SHP77 (cell line): Measurements from ENCODE around the gene OR1F1.
"Not testable (repeated sequence)": the region's sequence is repeated elsewhere in the genome, so short reads cannot be mapped to it uniquely, and the experiment has no call there.

Experiments
- DNase-seq, 2 experiments: peaks; one replicate each; lab custom pipeline; 2025; lab: John Stamatoyannopoulos, UW

OR1F1 gene

GRCh38 chr16:3187798-3188674 is at the start of gene OR1F1:
Gene OR1F1 (plus strand): TSS chr16:3188204.
- DNase-seq: peak; percentile 49 to 54

GRCh38 chr16:3138342-3138741 is 49.7 kb upstream of the OR1F1 start:
- DNase-seq: no peak

GRCh38 chr16:3138823-3139426 is 49.1 kb upstream of the OR1F1 start:
- no peak for DNase-seq

- DNase-seq: not testable (repeated sequence)
Observed at GRCh38 chr16:3139561-3139960, 48.4 kb upstream of the OR1F1 start.

- no peak for DNase-seq
Observed at GRCh38 chr16:3140603-3141427, 47.2 kb upstream of the OR1F1 start.

- DNase-seq: no peak
Observed at GRCh38 chr16:3141781-3142311, 46.2 kb upstream of the OR1F1 start.

- DNase-seq: no peak
Observed at GRCh38 chr16:3142327-3142726, 45.7 kb upstream of the OR1F1 start.

GRCh38 chr16:3142770-3143169 is 45.2 kb upstream of the OR1F1 start:
- no peak for DNase-seq

GRCh38 chr16:3143189-3143588 is 44.8 kb upstream of the OR1F1 start:
- DNase-seq: no peak

- no peak for DNase-seq
Observed at GRCh38 chr16:3143598-3144320, 44.2 kb upstream of the OR1F1 start.

GRCh38 chr16:3144321-3144983 is 43.6 kb upstream of the OR1F1 start:
- DNase-seq: no peak

- no peak for DNase-seq
Observed at GRCh38 chr16:3145151-3145550, 42.9 kb upstream of the OR1F1 start.

GRCh38 chr16:3145660-3146059 is 42.3 kb upstream of the OR1F1 start:
- no peak for DNase-seq

GRCh38 chr16:3147046-3147756 is 40.8 kb upstream of the OR1F1 start:
- DNase-seq: no peak

GRCh38 chr16:3147757-3148104 is 40.3 kb upstream of the OR1F1 start:
- DNase-seq: no peak

- DNase-seq: no peak
Observed at GRCh38 chr16:3148256-3149192, 39.5 kb upstream of the OR1F1 start.

GRCh38 chr16:3149193-3149530 is 38.8 kb upstream of the OR1F1 start:
- no peak for DNase-seq

GRCh38 chr16:3149630-3150345 is 38.2 kb upstream of the OR1F1 start:
- DNase-seq: peak; percentile 51 to 60
